WTC11 (cell line): ENCODE data around the gene SLC38A10.

ENCODE experiments used
- ATF1 ChIP-seq: sonication (generic); formaldehyde crosslinking; IDR thresholded peaks from 2 replicates; pipeline ENCODE4 v1.8.1; 2023; ENCODE audit warnings: mild to moderate bottlenecking, moderate library complexity, missing genetic modification reagents
- ATF2 ChIP-seq: sonication (generic); formaldehyde crosslinking; IDR thresholded peaks from 2 replicates; pipeline ENCODE4 v1.8.1; 2022; ENCODE audit warnings: low read depth, missing genetic modification reagents, borderline replicate concordance
- CREB1 ChIP-seq: sonication (generic); formaldehyde crosslinking; IDR thresholded peaks from 2 replicates; pipeline ENCODE4 v1.8.0; 2023; ENCODE audit warnings: mild to moderate bottlenecking, missing genetic modification reagents
- CTCF ChIP-seq: fragments of 200-600 bp; IDR thresholded peaks from 2 replicates; pipeline ENCODE4 v1.8.0; 2022; ENCODE audit warnings: antibody characterized with exemption
- ETV6 ChIP-seq: sonication (generic); formaldehyde crosslinking; IDR thresholded peaks from 2 replicates; pipeline ENCODE4 v1.8.1; 2022; ENCODE audit warnings: mild to moderate bottlenecking, missing genetic modification reagents
- MXD4 ChIP-seq: fragments of 250-450 bp; sonication (Bioruptor Pico); IDR thresholded peaks from 2 replicates; pipeline ENCODE4 v1.8.0; 2021; ENCODE audit warnings: mild to moderate bottlenecking, moderate library complexity, borderline replicate concordance
- NFYB ChIP-seq: sonication (generic); formaldehyde crosslinking; conservative IDR thresholded peaks from 2 replicates; pipeline ENCODE4 v1.8.0; 2022; ENCODE audit warnings: low read depth, missing genetic modification reagents
- ZBTB43 ChIP-seq: sonication (generic); formaldehyde crosslinking; IDR thresholded peaks from 2 replicates; pipeline ENCODE4 v1.8.1; 2023; ENCODE audit warnings: mild to moderate bottlenecking, missing genetic modification reagents
- ZNF317 ChIP-seq: sonication (generic); formaldehyde crosslinking; IDR thresholded peaks from 2 replicates; pipeline ENCODE4 v1.8.1; 2023; ENCODE audit warnings: low read depth, mild to moderate bottlenecking, moderate library complexity, missing genetic modification reagents, borderline replicate concordance

GRCh38 chr17:81233316-81233715 lies 61.8 kb downstream of the SLC38A10 start:
- TF ChIP-seq CTCF (no peak), CREB1 (no peak), MXD4 (no peak), ZBTB43 (CRISPR knock-in tag) (no peak), ETV6 (no peak), NFYB (no peak), ATF2 (no peak), ZNF317 (CRISPR knock-in tag) (no peak), ATF1 (CRISPR knock-in tag) (no peak)
